Measurements from ENCODE around the gene TXNRD1. TPM values are rescaled to one million over a fixed set of nuclear protein-coding genes. Genes with fewer than 3 reads are reported as not detected.

TXNRD1 gene
- total RNA-seq, 4 donors from 2014 or later, result 94.1 to 240 (median 128) TPM

- H3K27me3 ChIP-seq, result no peaks in the 10 kb centered on the region
- H3K4me3 ChIP-seq, result no peak overlapping the region
- H3K9me3 ChIP-seq, result no peaks in the 10 kb centered on the region
- peaks cover 0 to 6% (median 0%) of the 10 kb centered on the region in 4 donors for H3K4me1 ChIP-seq
- no peaks in the 10 kb centered on the region for H3K36me3 ChIP-seq
- TF ChIP-seq CTCF (IDR thresholded peaks at IDR 0.05) (no peak), POLR2A (IDR thresholded peaks at IDR 0.05) (no peak)
- peak overlapping the region in 1 of 4 donors; percentile 80 for H3K27ac ChIP-seq
- no peak for DNase-seq
Observed at GRCh38 chr12:104180374-104180773, 35.2 kb upstream of the TXNRD1 start.

DNA sequence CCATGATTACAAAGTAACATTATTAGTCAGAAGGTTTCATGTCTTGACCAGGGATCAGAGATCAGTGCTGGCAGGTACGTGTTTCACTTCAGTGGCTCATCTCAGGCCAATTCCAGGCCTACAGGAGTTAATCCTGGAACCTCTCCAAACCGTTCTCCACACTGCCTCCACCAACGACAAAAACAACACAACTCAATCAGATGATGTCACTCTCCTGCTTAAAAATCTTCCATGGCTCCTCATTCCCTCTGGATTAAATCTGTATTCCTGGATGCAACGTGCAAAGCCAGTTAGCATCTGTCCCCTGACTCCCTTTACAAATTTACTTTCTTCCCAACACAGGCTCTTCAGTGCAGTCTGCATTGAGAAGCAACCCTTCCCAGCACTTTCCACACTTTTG lies 34.3 kb upstream of the TXNRD1 start:
- no peak overlapping the region for H3K4me3 ChIP-seq
- H3K36me3 ChIP-seq, result no peaks in the 10 kb centered on the region
- DNase-seq, result no peak
- peaks cover 0 to 6% (median 0%) of the 10 kb centered on the region in 4 donors for H3K4me1 ChIP-seq
- TF ChIP-seq POLR2A (IDR thresholded peaks at IDR 0.05) (no peak), CTCF (IDR thresholded peaks at IDR 0.05) (no peak)
- H3K27me3 ChIP-seq, result no peaks in the 10 kb centered on the region
- no peaks in the 10 kb centered on the region for H3K9me3 ChIP-seq
- peak overlapping the region in 2 of 4 donors; percentile 25 to 80 for H3K27ac ChIP-seq

DNA sequence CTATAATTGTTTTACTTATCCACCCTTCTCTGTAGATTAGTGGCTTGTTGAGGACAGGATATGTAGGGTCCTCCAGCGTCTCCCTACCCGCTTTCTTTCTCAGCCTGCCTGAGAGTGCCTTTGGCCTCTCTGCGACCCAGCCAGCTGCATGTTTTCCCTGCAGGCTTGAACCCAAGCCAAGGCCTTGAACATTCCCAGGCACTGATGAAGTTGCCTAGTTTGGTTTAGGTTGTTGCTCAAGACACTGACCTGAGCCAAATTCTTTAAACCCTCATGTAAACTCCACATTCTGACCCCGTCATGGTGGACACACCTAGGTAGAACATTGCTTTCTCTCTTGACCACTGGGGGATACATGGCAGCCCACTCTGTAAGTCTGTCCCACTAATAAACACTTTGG lies 33.4 kb upstream of the TXNRD1 start:
- peaks cover 0 to 6% (median 0%) of the 10 kb centered on the region in 4 donors for H3K4me1 ChIP-seq
- H3K27me3 ChIP-seq, result no peaks in the 10 kb centered on the region
- no peaks in the 10 kb centered on the region for H3K9me3 ChIP-seq
- no peaks in the 10 kb centered on the region for H3K36me3 ChIP-seq
- no peak for TF ChIP-seq CTCF (IDR thresholded peaks at IDR 0.05)
- TF ChIP-seq POLR2A (IDR thresholded peaks at IDR 0.05), result no peak
- peak in 1 of 3 donors; percentile 72 for DNase-seq
- peak overlapping the region; percentile 5 to 80 (median 46) for H3K27ac ChIP-seq
- H3K4me3 ChIP-seq, result no peak overlapping the region

GRCh38 chr12:104182621-104183378 lies 32.8 kb upstream of the TXNRD1 start:
- no peak for DNase-seq
- H3K27ac ChIP-seq, result peak overlapping the region in 3 of 4 donors; percentile 5 to 80 (median 55)
- H3K9me3 ChIP-seq, result no peaks in the 10 kb centered on the region
- TF ChIP-seq POLR2A (IDR thresholded peaks at IDR 0.05) (no peak), CTCF (IDR thresholded peaks at IDR 0.05) (no peak)
- H3K27me3 ChIP-seq, result no peaks in the 10 kb centered on the region
- no peaks in the 10 kb centered on the region for H3K36me3 ChIP-seq
- peaks cover 0 to 5% (median 0%) of the 10 kb centered on the region in 4 donors for H3K4me1 ChIP-seq
- no peak overlapping the region for H3K4me3 ChIP-seq

- Histone ChIP-seq H3K36me3 (no peaks in the 10 kb centered on the region), H3K27me3 (no peaks in the 10 kb centered on the region), H3K27ac (peak overlapping the region in 1 of 4 donors; percentile 80), H3K4me1 (no peaks in the 10 kb centered on the region), H3K4me3 (no peak overlapping the region), H3K9me3 (no peaks in the 10 kb centered on the region)
- TF ChIP-seq POLR2A (IDR thresholded peaks at IDR 0.05) (no peak), CTCF (IDR thresholded peaks at IDR 0.05) (no peak)
- DNase-seq, result no peak
Observed at GRCh38 chr12:104183443-104183842, 32.1 kb upstream of the TXNRD1 start.

Data from Peyer's patch (tissue), 4 donors.